Liver (tissue), 9 donors: ENCODE results near the gene NXN. TPM values are rescaled to one million over a fixed set of nuclear protein-coding genes. Genes with fewer than 3 reads are reported as not detected.

Source experiments
- DNase-seq: peaks from one replicate; pipeline ENCODE4 v3.0.0-alpha.2; 2017; ENCODE audit warnings: low spot score
- H3K27ac ChIP-seq, 2 donors: one replicate each; pipeline ENCODE4 v1.7.0; 2013; ENCODE audit warnings: inconsistent platforms in 2 of 2, low read length in 2 of 2, control low read depth in 1 of 2, low read depth in 1 of 2, mild to moderate bottlenecking in 1 of 2
- H3K27me3 ChIP-seq, 4 donors: one replicate each; pipeline versions ENCODE4 v1.6.1 to v1.7.0; 2013; ENCODE audit warnings: low read length in 3 of 4, inconsistent platforms in 1 of 4, mild to moderate bottlenecking in 1 of 4, moderate library complexity in 1 of 4; ENCODE audit not compliant: control insufficient read depth in 4 of 4, insufficient read depth in 4 of 4
- H3K36me3 ChIP-seq, 4 donors: one replicate each; pipeline versions ENCODE4 v1.6.1 to v1.7.0; 2013; ENCODE audit warnings: low read length in 3 of 4, mild to moderate bottlenecking in 3 of 4, low read depth in 1 of 4, moderate library complexity in 1 of 4; ENCODE audit not compliant: control insufficient read depth in 4 of 4, insufficient read depth in 3 of 4
- H3K4me1 ChIP-seq, 4 donors: one replicate each; pipeline versions ENCODE4 v1.6.1 to v1.7.0; 2013; ENCODE audit warnings: low read length in 3 of 4, mild to moderate bottlenecking in 3 of 4, moderate library complexity in 1 of 4; ENCODE audit not compliant: control insufficient read depth in 4 of 4, insufficient read depth in 4 of 4
- H3K4me3 ChIP-seq, 3 donors: one replicate each; pipeline versions ENCODE4 v1.6.1 to v1.7.0; 2013; ENCODE audit warnings: low read length in 3 of 3, control low read depth in 1 of 3, low read depth in 1 of 3, mild to moderate bottlenecking in 1 of 3
- H3K9ac ChIP-seq, 2 donors: one replicate each; pipeline ENCODE4 v1.7.0; 2013; ENCODE audit warnings: low read length in 2 of 2, mild to moderate bottlenecking in 2 of 2, moderate library complexity in 2 of 2, control low read depth in 1 of 2, low read depth in 1 of 2
- H3K9me3 ChIP-seq, 4 donors: one replicate each; pipeline versions ENCODE4 v1.6.1 to v1.7.0; 2013; ENCODE audit warnings: low read length in 3 of 4; ENCODE audit not compliant: control insufficient read depth in 4 of 4
- ATF3 ChIP-seq: IDR thresholded peaks from 2 replicates; pipeline ENCODE4 v1.6.1; 2016; ENCODE audit warnings: antibody characterized with exemption
- CTCF ChIP-seq: fragments of 150-350 bp; IDR thresholded peaks from 2 replicates; pipeline ENCODE4 v1.5.1; 2017; ENCODE audit warnings: improper control_type of control experiment, low read depth, low read length; ENCODE audit not compliant: missing input control
- EGR1 ChIP-seq, 2 donors: IDR thresholded peaks; 2 replicates each; pipeline ENCODE4 v1.6.1; 2016 to 2018; ENCODE audit warnings: antibody characterized with exemption in 2 of 2, low read depth in 2 of 2
- FOXA2 ChIP-seq: IDR thresholded peaks from 2 replicates; pipeline ENCODE4 v1.6.1; 2016; ENCODE audit warnings: antibody characterized with exemption
- GABPA ChIP-seq, 2 donors: IDR thresholded peaks in 1 of 2; conservative IDR thresholded peaks in 1 of 2; 2 replicates each; pipeline ENCODE4 v1.6.1; 2016; ENCODE audit warnings: antibody characterized with exemption in 2 of 2, mild to moderate bottlenecking in 1 of 2, moderate library complexity in 1 of 2
- HNF4A ChIP-seq, 2 donors: conservative IDR thresholded peaks; 2 replicates each; pipeline ENCODE4 v1.6.1; 2016; ENCODE audit warnings: antibody characterized with exemption in 2 of 2, mild to moderate bottlenecking in 2 of 2
- HNF4G ChIP-seq: IDR thresholded peaks from 2 replicates; pipeline ENCODE4 v1.6.1; 2016; ENCODE audit warnings: antibody characterized with exemption
- MAX ChIP-seq: IDR thresholded peaks from 2 replicates; pipeline ENCODE4 v1.6.1; 2016; ENCODE audit warnings: antibody characterized with exemption
- RAD21 ChIP-seq, 2 donors: IDR thresholded peaks; 2 replicates each; pipeline ENCODE4 v1.6.1; 2016; ENCODE audit warnings: antibody characterized with exemption in 2 of 2, mild to moderate bottlenecking in 2 of 2
- REST ChIP-seq: IDR thresholded peaks from 2 replicates; pipeline ENCODE4 v1.6.1; 2016; ENCODE audit warnings: antibody characterized with exemption, mild to moderate bottlenecking
- RXRA ChIP-seq, 2 donors: IDR thresholded peaks; 2 replicates each; pipeline ENCODE4 v1.6.1; 2017 to 2018; ENCODE audit warnings: antibody characterized with exemption in 2 of 2, mild to moderate bottlenecking in 1 of 2
- TAF1 ChIP-seq: conservative IDR thresholded peaks from 2 replicates; pipeline ENCODE4 v1.6.1; 2016; ENCODE audit warnings: antibody characterized with exemption, mild to moderate bottlenecking
- YY1 ChIP-seq: IDR thresholded peaks from 2 replicates; pipeline ENCODE4 v1.6.1; 2016; ENCODE audit warnings: antibody characterized with exemption, mild to moderate bottlenecking
- ZBTB33 ChIP-seq: IDR thresholded peaks from 2 replicates; pipeline ENCODE4 v1.6.1; 2016; ENCODE audit warnings: antibody characterized with exemption
- whole genome bisulfite sequencing: extraction: QIAGEN DNeasy Blood & Tissue Kit; methylation state at CpG from one replicate; pipeline ENCODE4 v1.1.7; 2013; 5-methylcytosine and 5-hydroxymethylcytosine counted together
- polyA plus RNA-seq, 2 donors: library from polyadenylated mRNA; stranded (reverse) in 1 of 2; unstranded in 1 of 2; fragments of 200-250 nt in 1 of 2; fragments of >200 nt in 1 of 2; fragmentation: Nextera tagmentation in 1 of 2; extraction: Ambion mirVana in 1 of 2; gene quantifications; one replicate each; pipeline versions ENCODE4 v1.2.1 to v1.2.3, GENCODE V29; 2013 to 2015
- total RNA-seq, 2 donors: library from RNA; depleted of rRNA; stranded (reverse); fragments of >200 nt; gene quantifications; one replicate each; pipeline ENCODE4 v1.2.3, GENCODE V29; 2014
- donor health status: healthy.
- donor health status: healthy.
- donor health status: healthy.
- donor health status: healthy.
- donor health status: healthy.

NXN gene
- total and polyA plus RNA-seq, 4 donors, result 2.3 to 4.5 (median 3.3) TPM

- TF ChIP-seq TAF1 (no peak), HNF4G (no peak), YY1 (no peak)
Observed at GRCh38 chr17:752002-752619, 227.5 kb downstream of the NXN start, which contains the start of gene GEMIN4 (continued).

GRCh38 chr17:751269-752001 lies 228.1 kb downstream of the NXN start:
- Histone ChIP-seq H3K4me3 (peak overlapping the region; percentile 71 to 80 (median 75)), H3K9me3 (no peaks in the 10 kb centered on the region), H3K9ac (peak overlapping the region in 1 of 2 donors; percentile 34), H3K4me1 (peaks cover 6 to 17% (median 11%) of the 10 kb centered on the region in 4 donors), H3K27me3 (no peaks in the 10 kb centered on the region), H3K36me3 (peaks cover 0 to 19% (median 5%) of the 10 kb centered on the region in 4 donors), H3K27ac (peak overlapping the region in 1 of 2 donors; percentile 80)
- no peak for TF ChIP-seq MAX
- TF ChIP-seq YY1, result no peak
- no peak for TF ChIP-seq RXRA (IDR thresholded peaks at IDR 0.05)
- no peak for TF ChIP-seq ZBTB33
- no peak for TF ChIP-seq REST
- TF ChIP-seq FOXA2, result no peak
- no peak for TF ChIP-seq HNF4G
- TF ChIP-seq EGR1 (IDR thresholded peaks at IDR 0.05; ENCODE audit: low read depth in 2 of 2), result no peak
- no peak for TF ChIP-seq CTCF
- no peak for TF ChIP-seq GABPA (IDR thresholded peaks at IDR 0.05 in 1 of 2, conservative IDR thresholded peaks at IDR 0.05 in 1 of 2)
- TF ChIP-seq ATF3, result no peak
- no peak for TF ChIP-seq HNF4A (conservative IDR thresholded peaks at IDR 0.05)
- TF ChIP-seq RAD21 (IDR thresholded peaks at IDR 0.05), result no peak
- peak; percentile 43 for DNase-seq
- 5% methylated on average over 49 of the region's 49 CpGs for WGBS
